Calu3 (cell line): ENCODE data around the gene ZNF143. TPM values are rescaled to one million over a fixed set of nuclear protein-coding genes. Genes with fewer than 3 reads are reported as not detected.

Experiments
- BruUV-seq: library from RNA; stranded (reverse); fragments of 400-500 nt; replicated peaks from 2 replicates; lab custom pipeline; 2021; lab: Mats Ljungman, UMichigan
- CTCF ChIA-PET: fragments of 300-600 bp; sonication (Branson Sonifier 250); formaldehyde crosslinking; loops from one replicate; lab custom pipeline; 2022; ENCODE audit warnings: antibody characterized with exemption; lab: Charles Lee
- DNase-seq: peaks from one replicate; pipeline ENCODE4 v3.0.0; 2022
- H3K27ac Mint-ChIP-seq: one replicate; pipeline ENCODE4 v1.8.0; 2022; ENCODE audit warnings: mixed read lengths; ENCODE audit not compliant: unreplicated experiment
- H3K27me3 Mint-ChIP-seq: one replicate; pipeline ENCODE4 v1.8.0; 2022; ENCODE audit warnings: mixed read lengths; ENCODE audit not compliant: unreplicated experiment
- H3K36me3 Mint-ChIP-seq: one replicate; pipeline ENCODE4 v1.8.0; 2022; ENCODE audit warnings: mild to moderate bottlenecking, moderate library complexity, mixed read lengths; ENCODE audit not compliant: insufficient read depth, unreplicated experiment
- H3K4me1 Mint-ChIP-seq: one replicate; pipeline ENCODE4 v1.8.0; 2022; ENCODE audit warnings: mild to moderate bottlenecking, low read depth, mixed read lengths; ENCODE audit not compliant: unreplicated experiment
- H3K4me3 Mint-ChIP-seq: one replicate; pipeline ENCODE4 v1.8.0; 2022; ENCODE audit warnings: mild to moderate bottlenecking, low read depth, moderate library complexity, mixed read lengths; ENCODE audit not compliant: unreplicated experiment
- H3K9me3 Mint-ChIP-seq: one replicate; pipeline ENCODE4 v1.8.0; 2022; ENCODE audit warnings: low read depth, mixed read lengths; ENCODE audit not compliant: unreplicated experiment
- CTCF ChIP-seq: fragments of 200-600 bp; IDR thresholded peaks from one replicate; pipeline ENCODE4 v1.8.0; 2022; ENCODE audit warnings: antibody characterized with exemption; ENCODE audit not compliant: unreplicated experiment
- intact Hi-C: fragments of 100-400 bp; cut with micrococcal nuclease; formaldehyde crosslinking; loops from one replicate; pipeline ENCODE4 v1.10.0; 2022; ENCODE audit not compliant: unreplicated experiment
- total RNA-seq: library from RNA; stranded (reverse); gene quantifications from 2 replicates; pipeline ENCODE4 v1.2.3, GENCODE V29; 2022

The ZNF143 gene
- total RNA-seq, 1 experiment from 2014 or later = 28.7 TPM

DNA sequence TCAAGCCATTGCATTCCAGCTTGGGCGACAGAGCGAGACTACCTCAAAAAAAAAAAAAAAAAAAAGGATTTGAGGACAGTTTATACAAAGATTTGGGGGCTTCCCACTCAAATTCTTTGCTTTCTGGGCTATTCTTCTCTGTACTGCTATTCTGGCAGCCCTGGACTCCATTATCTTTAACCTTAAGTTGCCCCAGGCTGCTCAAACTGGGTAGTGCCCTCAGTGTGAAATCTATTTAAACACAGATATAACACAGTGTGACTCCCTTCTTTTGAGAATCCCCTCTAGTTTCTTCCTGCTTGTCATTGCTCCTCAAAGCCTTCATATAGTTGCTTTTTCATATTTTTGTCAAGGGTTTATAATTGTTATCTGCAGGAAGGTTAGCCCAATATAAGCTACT lies 63.2 kb downstream of the ZNF143 start:
- Mint-ChIP-seq H3K4me1 (peaks cover 25% of the 10 kb centered on the region), H3K27me3 (no peaks in the 10 kb centered on the region), H3K9me3 (no peaks in the 10 kb centered on the region), H3K27ac (no peak overlapping the region), H3K36me3 (no peaks in the 10 kb centered on the region), H3K4me3 (no peak overlapping the region)
- no TSS peak for BruUV-seq
- TF ChIP-seq CTCF = no peak
- CTCF ChIA-PET = no interaction called here
- DNase-seq = no peak
- intact Hi-C loops = no loop called here

- H3K27me3 Mint-ChIP-seq = no peaks in the 10 kb centered on the region
- peak; percentile 28 for DNase-seq
- intact Hi-C loops = loop anchor here (5.0 kb wide), 1 partner anchor 52 kb away; no protein-coding TSS in a partner anchor
- no peak overlapping the region for H3K4me3 Mint-ChIP-seq
- H3K36me3 Mint-ChIP-seq = no peaks in the 10 kb centered on the region
- no TSS peak for BruUV-seq
- H3K4me1 Mint-ChIP-seq = peaks cover 35% of the 10 kb centered on the region
- TF ChIP-seq CTCF = no peak
- H3K27ac Mint-ChIP-seq = no peak overlapping the region
- no peaks in the 10 kb centered on the region for H3K9me3 Mint-ChIP-seq
- CTCF ChIA-PET = interaction anchor here (0.7 to 1.0 kb wide), 3 partner anchors 10 to 48 kb away, joined by 3 read pairs; partner anchors contain the start of gene WEE1
Observed at GRCh38 chr11:9525116-9525515, 64.3 kb downstream of the ZNF143 start.

DNA sequence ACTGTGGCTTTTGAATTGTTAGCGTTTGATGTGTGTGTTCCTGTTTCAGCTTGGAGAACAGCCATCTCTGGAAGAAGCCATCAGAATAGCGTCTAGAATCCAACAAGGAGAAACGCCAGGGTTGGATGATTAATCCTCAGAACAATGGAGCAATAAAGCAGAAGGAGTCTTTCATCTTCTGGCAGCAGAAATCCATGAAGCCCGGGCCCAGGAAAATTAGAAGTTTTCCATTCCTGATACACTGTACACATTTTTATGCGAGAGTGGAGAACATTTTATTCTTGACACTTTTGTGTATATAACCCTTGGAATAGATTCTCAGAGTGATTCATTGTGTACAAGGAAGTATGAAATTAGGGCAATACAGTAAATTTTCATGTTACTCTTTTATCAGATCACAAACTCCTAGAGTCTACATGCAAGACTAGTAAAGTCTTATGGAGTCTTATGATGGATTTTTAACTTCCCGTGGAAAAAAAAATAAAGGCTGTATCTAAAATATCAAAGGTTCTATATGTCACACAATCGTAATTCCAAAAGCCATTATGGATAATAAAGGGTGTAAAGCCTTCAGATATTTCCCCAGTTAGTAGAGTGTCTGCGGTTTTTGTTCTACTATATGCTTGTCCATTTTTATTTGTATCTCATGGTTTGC lies 66.8 kb downstream of the ZNF143 start:
- peak overlapping the region; percentile 45 for H3K4me3 Mint-ChIP-seq
- intact Hi-C loops = loop anchor here (5.0 kb wide), 1 partner anchor 50 kb away; no protein-coding TSS in a partner anchor
- H3K27ac Mint-ChIP-seq = peak overlapping the region; percentile 68
- no peak for DNase-seq
- BruUV-seq = no TSS peak
- H3K4me1 Mint-ChIP-seq = peaks cover 35% of the 10 kb centered on the region
- H3K9me3 Mint-ChIP-seq = no peaks in the 10 kb centered on the region
- CTCF ChIA-PET = no interaction called here
- peaks cover 5% of the 10 kb centered on the region for H3K36me3 Mint-ChIP-seq
- H3K27me3 Mint-ChIP-seq = no peaks in the 10 kb centered on the region
- TF ChIP-seq CTCF = no peak

DNA sequence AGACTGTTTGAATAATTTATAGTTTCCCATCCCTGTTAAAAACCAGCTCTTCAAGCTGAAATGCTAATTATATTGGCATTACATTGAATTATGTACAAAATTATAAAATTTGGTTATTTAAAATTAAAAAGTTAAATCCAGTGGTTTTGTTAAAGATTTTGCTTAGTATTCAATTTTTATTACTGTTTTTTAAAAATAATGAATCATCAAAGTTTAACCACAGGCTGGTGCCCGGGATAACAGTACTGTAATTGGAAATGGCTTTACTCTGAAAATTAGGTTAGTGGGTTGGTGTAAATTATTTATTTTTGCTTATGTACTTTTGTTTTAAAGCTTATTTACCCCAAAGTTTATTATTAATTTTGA lies 67.3 kb downstream of the ZNF143 start:
- peaks cover 35% of the 10 kb centered on the region for H3K4me1 Mint-ChIP-seq
- TF ChIP-seq CTCF = no peak
- no peaks in the 10 kb centered on the region for H3K9me3 Mint-ChIP-seq
- BruUV-seq = no TSS peak
- no peak overlapping the region for H3K4me3 Mint-ChIP-seq
- H3K36me3 Mint-ChIP-seq = peaks cover 5% of the 10 kb centered on the region
- CTCF ChIA-PET = interaction anchor here (0.7 kb wide), 1 partner anchor 22 kb away, joined by 3 read pairs; no protein-coding TSS in a partner anchor
- intact Hi-C loops = loop anchor here (5.0 kb wide), 1 partner anchor 49 kb away; no protein-coding TSS in a partner anchor
- H3K27me3 Mint-ChIP-seq = no peaks in the 10 kb centered on the region
- DNase-seq = no peak
- H3K27ac Mint-ChIP-seq = no peak overlapping the region
